Esophagus squamous epithelium (tissue), 4 donors: ENCODE results near the gene C4A.

Experiments used
- POLR2A ChIP-seq, 4 donors: fragments of 450-650 bp; IDR thresholded peaks; one replicate each; pipeline ENCODE4 v1.6.1; 2017; ENCODE audit warnings: antibody characterized with exemption in 4 of 4, mild to moderate bottlenecking in 4 of 4, moderate library complexity in 3 of 4
- TF ChIP-seq, protein P1 (sequence below), 6 experiments: fragments of 450-650 bp in 4 of 6; fragments of 200-600 bp in 2 of 6; sonication (generic) in 2 of 6; IDR thresholded peaks; one replicate each; pipeline ENCODE4 v1.5.1; 2016 to 2019; ENCODE audit warnings: antibody characterized with exemption in 6 of 6, mild to moderate bottlenecking in 4 of 6, moderate library complexity in 4 of 6

DNA sequence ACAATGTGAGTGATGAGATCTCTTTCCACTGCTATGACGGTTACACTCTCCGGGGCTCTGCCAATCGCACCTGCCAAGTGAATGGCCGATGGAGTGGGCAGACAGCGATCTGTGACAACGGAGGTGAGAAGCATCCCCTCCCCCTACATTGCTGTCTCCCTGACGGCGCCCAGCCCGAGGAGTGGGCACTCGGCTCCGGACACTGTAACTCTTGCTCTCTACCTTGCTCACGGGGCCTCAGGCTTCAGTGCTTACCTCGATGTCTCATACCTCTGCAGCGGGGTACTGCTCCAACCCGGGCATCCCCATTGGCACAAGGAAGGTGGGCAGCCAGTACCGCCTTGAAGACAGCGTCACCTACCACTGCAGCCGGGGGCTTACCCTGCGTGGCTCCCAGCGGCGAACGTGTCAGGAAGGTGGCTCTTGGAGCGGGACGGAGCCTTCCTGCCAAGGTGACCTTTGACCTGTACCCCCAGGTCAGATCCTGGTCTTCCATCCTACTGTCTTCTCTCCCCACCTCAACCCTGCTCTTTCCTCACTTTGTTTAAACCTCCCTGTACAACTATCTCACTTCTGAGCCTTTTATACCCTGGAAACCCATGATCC, 34.7 kb upstream of the C4A start:
- TF ChIP-seq, protein P1, sequence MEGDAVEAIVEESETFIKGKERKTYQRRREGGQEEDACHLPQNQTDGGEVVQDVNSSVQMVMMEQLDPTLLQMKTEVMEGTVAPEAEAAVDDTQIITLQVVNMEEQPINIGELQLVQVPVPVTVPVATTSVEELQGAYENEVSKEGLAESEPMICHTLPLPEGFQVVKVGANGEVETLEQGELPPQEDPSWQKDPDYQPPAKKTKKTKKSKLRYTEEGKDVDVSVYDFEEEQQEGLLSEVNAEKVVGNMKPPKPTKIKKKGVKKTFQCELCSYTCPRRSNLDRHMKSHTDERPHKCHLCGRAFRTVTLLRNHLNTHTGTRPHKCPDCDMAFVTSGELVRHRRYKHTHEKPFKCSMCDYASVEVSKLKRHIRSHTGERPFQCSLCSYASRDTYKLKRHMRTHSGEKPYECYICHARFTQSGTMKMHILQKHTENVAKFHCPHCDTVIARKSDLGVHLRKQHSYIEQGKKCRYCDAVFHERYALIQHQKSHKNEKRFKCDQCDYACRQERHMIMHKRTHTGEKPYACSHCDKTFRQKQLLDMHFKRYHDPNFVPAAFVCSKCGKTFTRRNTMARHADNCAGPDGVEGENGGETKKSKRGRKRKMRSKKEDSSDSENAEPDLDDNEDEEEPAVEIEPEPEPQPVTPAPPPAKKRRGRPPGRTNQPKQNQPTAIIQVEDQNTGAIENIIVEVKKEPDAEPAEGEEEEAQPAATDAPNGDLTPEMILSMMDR (IDR thresholded peaks at IDR 0.05) = no peak
- TF ChIP-seq POLR2A (IDR thresholded peaks at IDR 0.05) = no peak
